GM12874 (cell line): Measurements from ENCODE around the gene SLC39A11.

Source experiments
- TF ChIP-seq, protein P1 (sequence below): IDR thresholded peaks from 2 replicates; pipeline ENCODE4 v1.5.1; 2011; ENCODE audit warnings: low read depth, mild to moderate bottlenecking, control low read depth, low read length, moderate library complexity; ENCODE audit not compliant: insufficient read depth

SLC39A11 gene

DNA sequence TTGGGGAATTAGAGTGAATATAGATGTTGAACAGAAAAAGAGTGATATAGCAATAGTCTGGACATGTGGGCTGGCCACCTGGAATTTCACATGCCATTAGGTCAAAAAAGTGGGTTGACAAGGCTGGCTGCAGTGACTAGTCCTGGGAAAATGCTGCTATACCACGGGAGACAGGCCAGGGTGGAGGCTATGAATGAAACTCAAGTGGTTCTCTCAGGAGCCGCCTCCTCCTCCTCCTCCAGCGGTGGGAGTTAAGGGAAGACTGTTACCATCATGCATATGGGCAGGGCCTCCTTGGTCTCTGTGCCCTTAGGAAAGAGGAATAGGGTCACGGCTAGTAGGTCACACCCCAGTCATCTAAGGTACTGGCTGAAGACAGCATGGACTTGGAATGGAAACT is 448.0 kb downstream of the SLC39A11 start:
- TF ChIP-seq, protein P1, sequence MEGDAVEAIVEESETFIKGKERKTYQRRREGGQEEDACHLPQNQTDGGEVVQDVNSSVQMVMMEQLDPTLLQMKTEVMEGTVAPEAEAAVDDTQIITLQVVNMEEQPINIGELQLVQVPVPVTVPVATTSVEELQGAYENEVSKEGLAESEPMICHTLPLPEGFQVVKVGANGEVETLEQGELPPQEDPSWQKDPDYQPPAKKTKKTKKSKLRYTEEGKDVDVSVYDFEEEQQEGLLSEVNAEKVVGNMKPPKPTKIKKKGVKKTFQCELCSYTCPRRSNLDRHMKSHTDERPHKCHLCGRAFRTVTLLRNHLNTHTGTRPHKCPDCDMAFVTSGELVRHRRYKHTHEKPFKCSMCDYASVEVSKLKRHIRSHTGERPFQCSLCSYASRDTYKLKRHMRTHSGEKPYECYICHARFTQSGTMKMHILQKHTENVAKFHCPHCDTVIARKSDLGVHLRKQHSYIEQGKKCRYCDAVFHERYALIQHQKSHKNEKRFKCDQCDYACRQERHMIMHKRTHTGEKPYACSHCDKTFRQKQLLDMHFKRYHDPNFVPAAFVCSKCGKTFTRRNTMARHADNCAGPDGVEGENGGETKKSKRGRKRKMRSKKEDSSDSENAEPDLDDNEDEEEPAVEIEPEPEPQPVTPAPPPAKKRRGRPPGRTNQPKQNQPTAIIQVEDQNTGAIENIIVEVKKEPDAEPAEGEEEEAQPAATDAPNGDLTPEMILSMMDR, result no peak

- TF ChIP-seq, protein P1, result no peak
Measured at GRCh38 chr17:72643575-72644216, 448.8 kb downstream of the SLC39A11 start.

DNA sequence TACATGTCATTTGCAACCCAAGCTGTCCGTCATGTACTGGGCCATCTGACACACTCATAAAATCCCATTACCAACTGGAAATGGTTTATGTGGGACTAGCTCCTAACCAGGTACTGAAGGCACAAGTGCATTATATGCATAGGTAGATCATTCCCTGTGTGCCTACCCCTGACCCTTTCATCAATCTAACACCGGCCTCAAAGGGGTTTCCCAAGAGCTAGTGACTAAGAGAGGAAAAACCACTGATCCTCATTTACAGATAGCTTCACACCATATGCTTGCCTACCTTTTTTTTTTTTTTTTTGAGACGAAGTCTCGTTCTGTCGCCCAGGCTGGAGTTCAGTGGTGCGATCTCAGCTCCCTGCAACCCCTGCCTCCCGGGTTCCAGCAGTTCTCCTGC is 449.8 kb downstream of the SLC39A11 start:
- TF ChIP-seq, protein P1, result no peak

GRCh38 chr17:72640415-72641165 is 451.9 kb downstream of the SLC39A11 start:
- TF ChIP-seq, protein P1, result no peak

- TF ChIP-seq, protein P1, result no peak
Measured at GRCh38 chr17:72639711-72640110, 452.8 kb downstream of the SLC39A11 start.

DNA sequence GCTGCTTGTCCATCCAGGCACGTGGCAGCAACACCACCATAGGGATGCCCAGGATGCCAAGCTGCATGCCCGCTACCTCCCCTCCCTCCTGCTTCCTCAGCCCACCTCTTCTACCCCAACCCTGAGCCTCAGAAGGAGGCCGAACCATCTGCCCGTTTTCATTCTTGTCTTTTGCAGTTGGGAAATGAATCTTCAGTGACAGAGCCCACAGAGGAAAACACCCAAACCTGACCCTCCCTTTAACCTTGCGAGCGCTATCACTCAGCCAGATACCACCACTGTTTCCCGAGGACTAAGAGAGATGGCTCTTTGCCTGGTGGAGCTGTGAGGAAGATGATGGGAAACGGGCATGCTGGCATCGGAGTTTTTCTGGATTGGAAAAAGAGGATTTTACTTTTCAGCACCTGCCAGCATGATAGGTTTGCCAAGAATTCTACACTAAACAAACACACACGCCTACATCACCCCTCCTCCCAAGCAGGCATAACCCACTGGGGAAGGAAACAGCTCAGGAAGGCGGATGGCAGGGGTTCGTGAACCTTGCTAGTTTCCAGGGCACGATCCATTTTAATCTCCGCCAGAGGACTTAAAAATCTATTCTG is 457.4 kb downstream of the SLC39A11 start:
- TF ChIP-seq, protein P1, result no peak

DNA sequence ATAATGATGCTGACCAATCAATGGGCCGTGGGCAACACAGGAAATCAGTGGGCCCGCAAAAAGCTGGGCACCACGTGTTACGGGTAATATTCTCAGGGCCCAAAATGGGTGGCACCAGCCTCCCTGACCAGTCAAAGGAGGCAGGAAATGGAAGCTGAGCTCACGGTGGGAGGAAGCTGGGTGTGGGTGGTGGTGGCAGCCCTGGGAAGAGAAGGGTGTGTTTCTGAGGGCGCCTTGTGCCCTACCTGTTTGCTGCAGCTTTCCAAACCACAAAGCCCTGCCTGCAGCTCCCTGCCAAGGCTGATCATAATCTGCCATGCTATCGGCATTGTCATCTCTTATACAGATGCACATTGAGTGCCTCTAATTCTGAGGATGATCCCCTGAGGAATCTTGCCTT is 457.9 kb downstream of the SLC39A11 start:
- TF ChIP-seq, protein P1, result no peak
